ENCODE data around the gene MAPK8IP3.

- no peak for TF ChIP-seq CEBPB (tag; IDR thresholded peaks at IDR 0.05)
- TF ChIP-seq RAD21 (CRISPR knock-in tag; conservative IDR thresholded peaks at IDR 0.05 in 1 of 2, IDR thresholded peaks at IDR 0.05 in 1 of 2): no peak
- no peak for TF ChIP-seq POLR2A (conservative IDR thresholded peaks at IDR 0.05)
- no peak for TF ChIP-seq ZC3H11A (IDR thresholded peaks at IDR 0.05; ENCODE audit: low read depth, low read length)
- no peak for TF ChIP-seq POU5F1 (IDR thresholded peaks at IDR 0.05; ENCODE audit: borderline replicate concordance, low read depth, low read length, partially characterized antibody)
- no peak for TF ChIP-seq CTCF (IDR thresholded peaks at IDR 0.05 in 2 of 3, conservative IDR thresholded peaks at IDR 0.05 in 1 of 3; ENCODE audit: insufficient read depth in 2 of 3, low read depth in 1 of 3, low read length in 3 of 3)
- TF ChIP-seq YY1 (IDR thresholded peaks at IDR 0.05; ENCODE audit: borderline replicate concordance in 1 of 3, control insufficient read depth in 1 of 3, extremely low read depth in 1 of 3, insufficient read depth in 3 of 3, insufficient read length in 1 of 3, insufficient replicate concordance in 2 of 3, low read depth in 1 of 3, low read length in 2 of 3): no peak
- TF ChIP-seq FOS (IDR thresholded peaks at IDR 0.05; ENCODE audit: extremely low read depth, insufficient read length): no peak
- no peak for TF ChIP-seq ETV5 (CRISPR knock-in tag; IDR thresholded peaks at IDR 0.05; ENCODE audit: low read depth)
- TF ChIP-seq HINFP (tag; conservative IDR thresholded peaks at IDR 0.05; ENCODE audit: low read depth): no peak
- TF ChIP-seq PHF20 (IDR thresholded peaks at IDR 0.05; ENCODE audit: partially characterized antibody): no peak
- no peak for TF ChIP-seq TEAD2 (tag; IDR thresholded peaks at IDR 0.05)
Observed at GRCh38 chr16:1676661-1677060, 29.3 kb upstream of the MAPK8IP3 start.
